ENCODE data around the gene TXK. TPM values are rescaled to one million over a fixed set of nuclear protein-coding genes. Genes with fewer than 3 reads are reported as not detected.

The TXK gene
- total RNA-seq, 1 experiment from 2014 or later = 0.39 TPM

DNA sequence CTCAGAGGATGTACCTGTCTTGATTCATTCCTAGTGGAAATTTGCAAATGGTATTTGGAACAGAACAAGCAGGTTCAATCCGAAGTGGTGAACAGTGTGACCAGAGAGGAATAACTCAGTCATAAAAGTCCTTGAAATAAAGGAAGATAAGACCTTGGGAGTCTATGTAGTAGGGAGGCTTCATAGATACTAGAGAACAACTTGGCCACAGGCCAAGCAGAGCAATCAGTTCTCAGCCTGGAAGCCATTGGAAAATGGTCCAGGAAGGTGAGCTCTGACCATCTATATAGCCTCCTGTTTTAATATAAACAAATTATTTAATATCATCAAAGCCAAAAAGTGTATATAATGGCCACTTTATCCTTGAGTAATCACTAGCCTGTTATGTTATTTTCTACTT is 11.3 kb downstream of the TXK start:
- Histone ChIP-seq H3K18ac (ENCODE audit: insufficient read length, low read depth, low read length) (no peak overlapping the region), H3K23me2 (ENCODE audit: insufficient read length, low read depth, low read length, poor library complexity, severe bottlenecking) (no peaks in the 10 kb centered on the region), H3K9me3 (ENCODE audit: control insufficient read depth, low read depth, low read length) (no peaks in the 10 kb centered on the region), H3K79me1 (ENCODE audit: insufficient read depth, low read depth, low read length, poor library complexity, severe bottlenecking) (no peaks in the 10 kb centered on the region), H2BK5ac (ENCODE audit: insufficient read length, low read length) (no peak overlapping the region), H3K79me2 (ENCODE audit: insufficient read depth, low read length) (no peaks in the 10 kb centered on the region), H3K9ac (ENCODE audit: extremely low read depth, insufficient read length, low read length) (no peak overlapping the region), H4K91ac (ENCODE audit: insufficient read length, low read depth, low read length) (no peak overlapping the region), H2BK15ac (ENCODE audit: low read depth, low read length) (no peak overlapping the region), H4K5ac (ENCODE audit: insufficient read length, low read depth, low read length) (no peak overlapping the region), H3K4me2 (ENCODE audit: insufficient read depth, insufficient read length, low read length) (no peak overlapping the region), H3K4ac (ENCODE audit: low read depth, low read length) (no peak overlapping the region), H3K27ac (ENCODE audit: insufficient read length, low read depth, low read length) (no peak overlapping the region), H2AFZ (ENCODE audit: low read length) (no peak overlapping the region), H4K20me1 (ENCODE audit: control insufficient read depth, insufficient read depth, insufficient read length) (no peaks in the 10 kb centered on the region), H3K27me3 (ENCODE audit: insufficient read depth, low read length) (no peaks in the 10 kb centered on the region), H3K14ac (ENCODE audit: insufficient read depth, low read length) (no peak overlapping the region), H3K56ac (ENCODE audit: insufficient read length, low read depth, low read length) (no peak overlapping the region), H2AK5ac (ENCODE audit: insufficient read length, low read length) (no peak overlapping the region), H2BK20ac (ENCODE audit: low read depth, low read length, poor library complexity, severe bottlenecking) (no peak overlapping the region), H3T11ph (ENCODE audit: low read length) (no peak overlapping the region), H2BK120ac (ENCODE audit: low read depth, low read length, poor library complexity, severe bottlenecking) (no peak overlapping the region), H2BK12ac (ENCODE audit: insufficient read length, low read depth, low read length) (no peak overlapping the region), H3K23ac (ENCODE audit: insufficient read length, low read depth, low read length) (no peak overlapping the region), H3K4me1 (ENCODE audit: insufficient read depth, low read length) (peaks cover 3% of the 10 kb centered on the region; the same call in 1 of the 2 replicates), H4K8ac (replicated peaks; ENCODE audit: insufficient read length, low read depth, low read length) (no peak overlapping the region)
- Mint-ChIP-seq H3K36me3 (ENCODE audit: insufficient read depth in 1 of 3, low read depth in 3 of 3) (no peaks in the 10 kb centered on the region), H3K27ac (no peak overlapping the region), H3K4me3 (no peak overlapping the region), H3K9me3 (no peaks in the 10 kb centered on the region), H3K27me3 (ENCODE audit: low read depth) (no peaks in the 10 kb centered on the region; the same call in 1 of the 2 replicates), H3K4me1 (peaks cover 34 to 40% of the 10 kb centered on the region in 2 experiments)
- WGBS (ENCODE audit: extremely low coverage, insufficient read length, low lambda C conversion rate) = no CpG with 5 or more reads among the region's 1 CpG
- TF ChIP-seq, protein P1, sequence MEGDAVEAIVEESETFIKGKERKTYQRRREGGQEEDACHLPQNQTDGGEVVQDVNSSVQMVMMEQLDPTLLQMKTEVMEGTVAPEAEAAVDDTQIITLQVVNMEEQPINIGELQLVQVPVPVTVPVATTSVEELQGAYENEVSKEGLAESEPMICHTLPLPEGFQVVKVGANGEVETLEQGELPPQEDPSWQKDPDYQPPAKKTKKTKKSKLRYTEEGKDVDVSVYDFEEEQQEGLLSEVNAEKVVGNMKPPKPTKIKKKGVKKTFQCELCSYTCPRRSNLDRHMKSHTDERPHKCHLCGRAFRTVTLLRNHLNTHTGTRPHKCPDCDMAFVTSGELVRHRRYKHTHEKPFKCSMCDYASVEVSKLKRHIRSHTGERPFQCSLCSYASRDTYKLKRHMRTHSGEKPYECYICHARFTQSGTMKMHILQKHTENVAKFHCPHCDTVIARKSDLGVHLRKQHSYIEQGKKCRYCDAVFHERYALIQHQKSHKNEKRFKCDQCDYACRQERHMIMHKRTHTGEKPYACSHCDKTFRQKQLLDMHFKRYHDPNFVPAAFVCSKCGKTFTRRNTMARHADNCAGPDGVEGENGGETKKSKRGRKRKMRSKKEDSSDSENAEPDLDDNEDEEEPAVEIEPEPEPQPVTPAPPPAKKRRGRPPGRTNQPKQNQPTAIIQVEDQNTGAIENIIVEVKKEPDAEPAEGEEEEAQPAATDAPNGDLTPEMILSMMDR (conservative IDR thresholded peaks at IDR 0.05) = no peak
- DNase-seq = no peak

All from H9 (cell line).